ENCODE measurements around the gene BRME1. TPM values are rescaled to one million over a fixed set of nuclear protein-coding genes. Genes with fewer than 3 reads are reported as not detected.

BRME1 gene
- total and polyA plus RNA-seq, 2 experiments from 2014 or later = 2.2 to 3.2 TPM

DNA sequence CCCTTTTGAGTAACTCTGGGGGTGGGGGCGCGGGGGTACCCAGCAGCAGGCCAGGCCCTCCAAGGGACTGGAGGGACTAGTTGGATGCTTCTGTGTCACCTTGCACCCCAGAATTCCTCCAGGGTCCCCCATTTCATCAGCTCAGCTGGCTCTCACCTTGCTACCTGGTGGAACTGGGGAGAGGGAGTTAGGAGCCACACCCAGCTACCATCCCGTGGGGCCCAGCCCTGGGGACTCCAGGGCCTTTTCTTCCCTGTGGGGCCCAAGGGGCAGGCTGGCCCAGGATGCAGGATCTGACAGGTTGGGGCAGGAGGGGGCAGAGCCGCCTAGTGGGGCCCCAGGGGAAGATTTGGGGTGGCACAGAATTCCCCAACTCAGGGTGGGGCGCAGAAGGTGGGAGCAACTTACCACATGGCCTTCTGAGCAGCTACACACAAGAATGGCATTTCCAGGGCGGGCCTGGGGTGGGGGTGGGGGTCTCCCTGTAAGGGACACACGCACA lies 61.7 kb downstream of the BRME1 start:
- Histone ChIP-seq H3K27me3 (no peaks in the 10 kb centered on the region), H3K9me2 (replicated peaks; ENCODE audit: insufficient read depth) (no peaks in the 10 kb centered on the region), H3K27ac (peak overlapping the region; percentile 98), H3K4me2 (peak overlapping the region; percentile 91), H3K9me3 (ENCODE audit: low read depth) (no peaks in the 10 kb centered on the region), H4K20me1 (ENCODE audit: insufficient read depth, poor library complexity, severe bottlenecking) (peaks cover 33% of the 10 kb centered on the region), H3K36me3 (replicated peaks; ENCODE audit: insufficient read depth, low read depth) (no peaks in the 10 kb centered on the region), H2AFZ (no peak overlapping the region), H3K4me3 (no peak overlapping the region), H3K79me2 (peaks cover 38% of the 10 kb centered on the region), H3K4me1 (ENCODE audit: insufficient read depth) (peaks cover 64% of the 10 kb centered on the region)
- TF ChIP-seq EZH2 (IDR thresholded peaks at IDR 0.05; ENCODE audit: borderline replicate concordance) = no peak
- TF ChIP-seq EZH2phosphoT487 (IDR thresholded peaks at IDR 0.05; ENCODE audit: low read depth, severe bottlenecking, unreplicated experiment) = no peak
- TF ChIP-seq, protein P1, sequence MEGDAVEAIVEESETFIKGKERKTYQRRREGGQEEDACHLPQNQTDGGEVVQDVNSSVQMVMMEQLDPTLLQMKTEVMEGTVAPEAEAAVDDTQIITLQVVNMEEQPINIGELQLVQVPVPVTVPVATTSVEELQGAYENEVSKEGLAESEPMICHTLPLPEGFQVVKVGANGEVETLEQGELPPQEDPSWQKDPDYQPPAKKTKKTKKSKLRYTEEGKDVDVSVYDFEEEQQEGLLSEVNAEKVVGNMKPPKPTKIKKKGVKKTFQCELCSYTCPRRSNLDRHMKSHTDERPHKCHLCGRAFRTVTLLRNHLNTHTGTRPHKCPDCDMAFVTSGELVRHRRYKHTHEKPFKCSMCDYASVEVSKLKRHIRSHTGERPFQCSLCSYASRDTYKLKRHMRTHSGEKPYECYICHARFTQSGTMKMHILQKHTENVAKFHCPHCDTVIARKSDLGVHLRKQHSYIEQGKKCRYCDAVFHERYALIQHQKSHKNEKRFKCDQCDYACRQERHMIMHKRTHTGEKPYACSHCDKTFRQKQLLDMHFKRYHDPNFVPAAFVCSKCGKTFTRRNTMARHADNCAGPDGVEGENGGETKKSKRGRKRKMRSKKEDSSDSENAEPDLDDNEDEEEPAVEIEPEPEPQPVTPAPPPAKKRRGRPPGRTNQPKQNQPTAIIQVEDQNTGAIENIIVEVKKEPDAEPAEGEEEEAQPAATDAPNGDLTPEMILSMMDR (IDR thresholded peaks at IDR 0.05; ENCODE audit: poor library complexity) = no peak
- peak; percentile 73 for DNase-seq (ENCODE audit: low spot score)
- 70% methylated on average over 5 of the region's 7 CpGs for WGBS (ENCODE audit: low lambda C conversion rate, missing lambda C conversion rate)

DNA sequence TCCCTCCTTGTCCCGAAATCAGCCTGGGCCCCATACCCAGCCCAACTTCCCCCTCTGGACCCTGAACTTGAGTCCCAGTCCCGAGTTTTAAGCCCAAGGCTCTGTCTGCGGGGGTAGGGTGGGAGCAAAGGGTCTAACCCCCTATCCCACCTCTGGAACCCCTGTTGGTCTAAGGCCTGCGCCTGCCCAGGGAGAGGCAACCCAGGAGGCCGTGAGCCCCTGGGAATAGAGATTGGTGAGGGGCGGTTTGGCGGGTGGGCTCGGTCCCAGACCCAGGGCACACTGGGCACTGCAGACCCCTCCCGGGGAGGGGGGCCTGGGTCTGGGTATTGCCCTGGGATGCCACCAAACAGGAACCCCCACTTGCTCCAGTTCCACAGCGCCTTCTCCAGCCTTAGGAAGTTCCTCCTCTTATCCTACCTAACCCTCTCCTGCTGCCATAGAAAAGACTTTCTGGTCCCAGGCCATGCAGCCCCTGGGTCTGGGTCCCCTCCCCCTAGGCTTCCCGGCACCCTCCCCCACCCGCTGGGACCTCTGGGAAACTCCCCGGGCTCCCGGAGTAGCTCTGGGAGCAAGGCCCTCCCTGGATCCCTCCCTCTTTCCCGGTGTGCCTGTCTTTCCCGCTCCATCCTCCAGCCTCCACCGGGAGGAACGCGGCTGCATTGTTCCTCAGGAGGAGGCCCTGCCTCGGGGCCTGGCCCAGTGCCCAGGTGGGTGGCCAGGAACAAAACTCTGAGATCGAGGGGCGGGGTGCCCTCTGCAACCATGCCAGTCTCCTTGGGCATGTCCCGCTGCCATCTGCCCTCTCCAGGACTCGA lies 62.6 kb downstream of the BRME1 start:
- no peaks in the 10 kb centered on the region for H3K9me3 ChIP-seq (ENCODE audit: low read depth)
- H3K4me3 ChIP-seq = peak overlapping the region; percentile 18
- WGBS (ENCODE audit: low lambda C conversion rate, missing lambda C conversion rate) = 36% methylated on average over 18 of the region's 24 CpGs
- H3K4me2 ChIP-seq = peak overlapping the region; percentile 91
- DNase-seq (ENCODE audit: low spot score) = peak; percentile 88
- no peaks in the 10 kb centered on the region for H3K9me2 ChIP-seq (replicated peaks; ENCODE audit: insufficient read depth)
- peak overlapping the region; percentile 98 for H3K27ac ChIP-seq
- H3K4me1 ChIP-seq (ENCODE audit: insufficient read depth) = peaks cover 69% of the 10 kb centered on the region
- H2AFZ ChIP-seq = no peak overlapping the region
- H3K36me3 ChIP-seq (replicated peaks; ENCODE audit: insufficient read depth, low read depth) = no peaks in the 10 kb centered on the region
- no peaks in the 10 kb centered on the region for H3K27me3 ChIP-seq
- peaks cover 41% of the 10 kb centered on the region for H4K20me1 ChIP-seq (ENCODE audit: insufficient read depth, poor library complexity, severe bottlenecking)
- peaks cover 47% of the 10 kb centered on the region for H3K79me2 ChIP-seq
- TF ChIP-seq, protein P1 (IDR thresholded peaks at IDR 0.05; ENCODE audit: poor library complexity) = no peak
- TF ChIP-seq EZH2phosphoT487 (IDR thresholded peaks at IDR 0.05; ENCODE audit: low read depth, severe bottlenecking, unreplicated experiment) (no peak), EZH2 (IDR thresholded peaks at IDR 0.05; ENCODE audit: borderline replicate concordance) (no peak)

DNA sequence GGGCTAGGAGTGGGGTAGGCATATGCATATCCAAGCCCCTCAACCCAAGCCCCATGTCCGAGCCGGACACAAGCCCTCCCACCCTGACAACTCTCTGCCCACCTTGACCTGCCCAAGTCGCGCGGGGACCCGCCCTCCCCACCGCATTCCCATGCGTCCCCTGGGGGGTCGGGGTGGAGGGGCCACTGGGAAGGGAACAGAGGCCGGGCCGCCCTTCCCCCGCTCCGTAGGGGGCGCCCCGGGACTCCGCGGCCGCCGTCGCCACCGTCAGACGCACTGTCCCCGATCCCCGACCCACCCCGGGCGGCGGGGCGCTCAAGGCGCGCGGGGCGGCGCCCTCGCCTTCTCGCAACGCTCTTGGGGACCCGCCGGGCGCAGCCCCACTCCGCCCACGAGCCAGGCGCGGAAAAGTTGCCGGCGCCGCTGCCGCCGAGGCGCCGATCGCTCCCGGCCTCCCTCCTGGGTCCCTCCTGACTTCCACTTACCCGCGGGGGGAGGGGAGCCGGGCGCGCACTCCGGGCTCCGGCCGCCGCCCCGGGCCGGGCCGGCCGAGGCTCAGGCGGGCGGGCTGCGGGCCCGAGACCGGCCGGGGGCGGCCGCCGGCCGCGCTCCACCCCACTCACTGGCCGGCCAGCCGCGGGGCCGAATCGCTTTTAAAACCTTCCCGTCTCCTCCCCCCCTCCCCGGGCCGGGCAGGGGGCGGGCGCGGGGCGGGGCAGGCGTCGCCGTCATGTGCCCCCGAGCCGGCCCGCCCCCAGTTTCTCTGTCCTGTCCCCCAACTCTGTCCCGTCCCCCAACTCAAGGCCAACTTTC lies 63.4 kb downstream of the BRME1 start:
- Histone ChIP-seq H2AFZ (no peak overlapping the region), H3K27ac (peak overlapping the region; percentile 98), H3K9me2 (replicated peaks; ENCODE audit: insufficient read depth) (no peaks in the 10 kb centered on the region), H4K20me1 (ENCODE audit: insufficient read depth, poor library complexity, severe bottlenecking) (peaks cover 50% of the 10 kb centered on the region), H3K36me3 (replicated peaks; ENCODE audit: insufficient read depth, low read depth) (no peaks in the 10 kb centered on the region), H3K9me3 (ENCODE audit: low read depth) (no peaks in the 10 kb centered on the region), H3K4me2 (peak overlapping the region; percentile 91), H3K4me3 (peak overlapping the region; percentile 98), H3K4me1 (ENCODE audit: insufficient read depth) (peaks cover 64% of the 10 kb centered on the region), H3K79me2 (peaks cover 55% of the 10 kb centered on the region), H3K27me3 (no peaks in the 10 kb centered on the region)
- DNase-seq (ENCODE audit: low spot score) = peak; percentile 93
- TF ChIP-seq, protein P1 (IDR thresholded peaks at IDR 0.05; ENCODE audit: poor library complexity) = no peak
- TF ChIP-seq EZH2phosphoT487 (IDR thresholded peaks at IDR 0.05; ENCODE audit: low read depth, severe bottlenecking, unreplicated experiment) (no peak), EZH2 (IDR thresholded peaks at IDR 0.05; ENCODE audit: borderline replicate concordance) (no peak)
- 2% methylated on average over 11 of the region's 95 CpGs for WGBS (ENCODE audit: low lambda C conversion rate, missing lambda C conversion rate)
